WI38 (cell line): ENCODE results near the gene GATA3.

Experiments used
- H3K4me3 ChIP-seq: 2 replicates; pipeline ENCODE4 v1.5.1; 2011; ENCODE audit warnings: low read depth, mild to moderate bottlenecking, control low read depth, low read length
- CTCF ChIP-seq: IDR thresholded peaks from 2 replicates; pipeline ENCODE4 v1.5.1; 2012; ENCODE audit warnings: low read depth, mild to moderate bottlenecking, control low read depth, low read length

GATA3 gene

GRCh38 chr10:8049865-8050555 lies 4.5 kb upstream of the GATA3 start:
- H3K4me3 ChIP-seq = peak overlapping the region; percentile 53
- no peak for TF ChIP-seq CTCF

DNA sequence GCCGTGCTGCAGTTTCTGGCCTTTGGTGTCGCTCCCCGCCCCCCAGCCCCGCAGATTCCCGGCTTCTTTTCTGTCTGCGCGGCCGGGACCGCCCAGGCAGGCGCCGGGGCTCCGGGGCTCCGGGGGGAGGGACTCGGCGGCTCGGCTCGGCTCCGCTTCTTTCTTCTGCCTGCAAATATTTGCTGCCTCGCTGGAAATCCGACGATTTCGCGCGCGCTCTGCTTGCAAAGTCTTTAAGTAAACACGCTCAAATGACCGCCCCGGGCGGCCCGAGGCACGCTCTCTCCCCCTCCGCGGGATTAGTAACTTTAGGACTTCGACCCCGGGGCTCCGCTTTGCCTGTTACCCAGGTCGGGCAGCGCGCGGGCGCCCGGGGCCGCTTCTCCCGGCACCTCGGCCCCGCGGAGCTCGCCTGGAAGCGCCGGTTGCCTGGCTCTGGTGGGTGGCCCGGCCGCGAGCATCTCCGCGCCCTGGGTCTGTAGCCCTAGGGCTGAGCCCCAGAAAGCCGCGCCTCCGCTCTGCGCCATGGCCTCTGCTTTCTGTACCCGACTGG lies 3.9 kb upstream of the GATA3 start:
- no peak for TF ChIP-seq CTCF
- H3K4me3 ChIP-seq = peak overlapping the region; percentile 53

DNA sequence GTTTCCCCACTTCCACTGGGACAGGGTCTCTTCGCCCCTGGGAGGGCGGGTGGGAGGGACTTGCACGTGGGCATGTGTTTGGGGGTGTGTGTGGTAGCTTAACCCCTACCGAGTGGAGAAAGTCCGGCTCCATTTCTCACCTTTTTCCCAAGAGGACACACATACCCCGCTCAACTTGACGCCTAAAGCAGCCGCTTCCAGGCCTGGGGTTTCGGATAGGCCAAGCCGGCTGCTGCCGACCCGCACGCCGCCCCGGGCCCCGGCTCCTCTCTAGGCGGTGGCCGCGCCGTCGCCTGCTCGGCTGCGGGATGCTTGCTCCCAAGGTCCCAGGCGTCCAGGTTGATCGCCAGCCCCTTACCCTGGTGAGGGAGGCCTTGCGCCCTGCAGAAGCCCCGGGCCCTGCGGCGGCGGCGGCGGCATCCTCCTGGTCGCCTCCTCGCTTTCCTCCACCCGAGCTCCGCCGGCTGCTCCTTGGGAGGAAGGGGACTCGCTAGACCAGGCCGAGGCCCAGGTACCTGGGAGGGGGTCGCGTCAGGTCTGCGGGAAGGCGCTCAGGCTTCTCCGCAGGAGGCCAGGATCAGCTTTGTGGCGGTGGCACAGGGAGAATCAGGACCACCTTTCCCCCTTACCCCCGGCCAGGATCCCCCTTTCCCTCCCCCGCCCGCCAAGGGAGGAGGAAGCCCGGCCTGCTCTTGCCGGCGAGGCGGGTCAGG lies 3.2 kb upstream of the GATA3 start:
- no peak overlapping the region; the same call in 1 of the 2 replicates for H3K4me3 ChIP-seq
- TF ChIP-seq CTCF = no peak

DNA sequence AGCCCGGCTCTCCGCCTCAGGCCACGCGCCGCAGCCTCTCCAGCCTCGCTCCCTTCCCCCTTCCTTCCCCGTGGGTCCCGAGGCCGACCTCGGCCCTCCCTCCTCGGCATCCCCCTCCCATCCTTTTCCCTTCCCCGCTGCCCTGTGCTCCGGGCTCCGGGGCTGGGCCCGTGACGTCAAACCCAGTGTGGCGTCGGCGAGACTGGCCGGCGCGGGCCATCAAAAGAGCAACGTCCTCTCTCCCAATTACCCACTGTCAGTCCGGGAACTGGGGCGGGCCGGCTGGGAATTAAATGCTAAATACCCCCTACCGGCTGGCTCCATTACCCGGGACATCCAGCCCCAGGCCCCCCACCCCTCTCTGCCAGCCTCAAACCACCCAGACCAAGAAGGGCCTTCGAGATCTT lies 2.6 kb upstream of the GATA3 start:
- no peak for TF ChIP-seq CTCF
- H3K4me3 ChIP-seq = no peak overlapping the region

DNA sequence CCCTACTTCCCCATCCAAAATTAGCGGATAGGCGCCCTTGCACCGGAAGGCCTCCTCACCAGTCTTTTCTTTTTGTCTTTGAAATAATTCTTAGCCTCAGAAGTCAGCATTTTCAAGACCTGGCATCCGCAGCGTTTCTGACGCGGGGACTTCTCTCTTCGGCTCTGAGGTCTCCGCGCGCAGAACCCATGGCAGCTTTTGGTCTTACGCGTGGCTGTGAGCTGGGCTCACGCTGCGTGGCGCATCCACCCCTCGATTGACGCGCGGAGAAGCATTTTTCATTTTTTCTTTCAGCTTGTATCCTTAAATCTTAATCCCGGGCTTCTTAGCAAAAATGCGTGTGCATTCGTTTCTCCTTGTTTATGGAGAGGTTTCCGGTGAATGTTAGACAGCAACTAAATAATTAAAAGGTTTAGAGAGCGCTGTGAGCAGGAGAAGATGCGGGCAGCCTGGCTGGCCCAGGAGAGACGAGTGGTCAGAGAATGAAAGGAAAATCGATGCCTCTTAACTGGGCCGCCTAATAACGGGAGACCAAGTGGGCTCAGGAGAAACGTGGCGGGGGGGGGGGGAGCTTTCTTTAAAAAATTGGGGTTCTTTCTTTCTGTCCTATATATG lies 2.0 kb upstream of the GATA3 start:
- H3K4me3 ChIP-seq = no peak overlapping the region
- TF ChIP-seq CTCF = no peak

GRCh38 chr10:8052956-8053445 lies 1.5 kb upstream of the GATA3 start:
- H3K4me3 ChIP-seq = peak overlapping the region; percentile 73; the same call in 1 of the 2 replicates
- no peak for TF ChIP-seq CTCF
